T-cell (primary cell): ENCODE measurements around the gene RPUSD3. TPM values are rescaled to one million over a fixed set of nuclear protein-coding genes. Genes with fewer than 3 reads are reported as not detected.
A peak's percentile ranks its signal among the peaks of the same experiment; 100 is the strongest.

Source experiments
- ATAC-seq, 4 experiments: fragments of 200-7000 bp in 3 of 4; fragments of 150-1000 bp in 1 of 4; cut with Tn5 transposase; replicated peaks in 1 of 4; 1 replicate in 3 of 4; 2 replicates in 1 of 4; pipeline ENCODE4 v1.10.0; 2021; ENCODE audit warnings: moderate library complexity in 3 of 4, mild to moderate bottlenecking in 2 of 4, moderate number of reproducible peaks in 1 of 4
- CTCF ChIA-PET, 2 donors: fragments of 300-600 bp; sonication (Branson Sonifier 250); formaldehyde crosslinking; loops; one replicate each; lab custom pipeline; 2022; ENCODE audit warnings: antibody characterized with exemption in 2 of 2; lab: Charles Lee
- POLR2A ChIA-PET, 2 donors: fragments of 300-600 bp; sonication (Branson Sonifier 250); formaldehyde crosslinking; loops; one replicate each; lab custom pipeline; 2022; ENCODE audit warnings: antibody characterized with exemption in 2 of 2; lab: Charles Lee
- DNase-seq, 35 experiments: peaks; one replicate each; pipeline versions ENCODE4 v3.0.0 to v3.0.0-alpha.2; 2013 to 2023
- H3K27ac ChIP-seq: one replicate; pipeline ENCODE4 v1.5.1; 2013; ENCODE audit warnings: low read length
- H3K27me3 ChIP-seq, 2 experiments: replicated peaks in 1 of 2; 1 replicate in 1 of 2; 2 replicates in 1 of 2; pipeline versions ENCODE4 v1.6.1 to v1.7.0; 2013; ENCODE audit warnings: low read length in 1 of 2, mixed read lengths in 1 of 2; ENCODE audit not compliant: control insufficient read depth in 2 of 2, insufficient read depth in 2 of 2; ENCODE audit errors: extremely low read depth in 1 of 2
- H3K36me3 ChIP-seq, 2 donors: 1 replicate in 1 of 2; 2 replicates in 1 of 2; pipeline versions ENCODE4 v1.6.1 to v1.7.0; 2013; ENCODE audit warnings: low read length in 1 of 2; ENCODE audit not compliant: control insufficient read depth in 2 of 2, insufficient read depth in 1 of 2; ENCODE audit errors: extremely low read depth in 1 of 2
- H3K4me1 ChIP-seq, 2 experiments: 1 replicate in 1 of 2; 2 replicates in 1 of 2; pipeline versions ENCODE4 v1.6.1 to v1.7.0; 2013; ENCODE audit warnings: low read length in 2 of 2, mixed read lengths in 1 of 2; ENCODE audit not compliant: insufficient read depth in 2 of 2, control insufficient read depth in 1 of 2; ENCODE audit errors: extremely low read depth in 1 of 2
- H3K4me3 ChIP-seq, 2 donors: 1 replicate in 1 of 2; 2 replicates in 1 of 2; pipeline versions ENCODE4 v1.5.1 to v1.7.0; 2013; ENCODE audit warnings: mild to moderate bottlenecking in 2 of 2, low read length in 1 of 2, moderate library complexity in 1 of 2; ENCODE audit not compliant: control insufficient read depth in 1 of 2; ENCODE audit errors: extremely low read depth in 1 of 2
- H3K9me3 ChIP-seq: 2 replicates; pipeline ENCODE4 v1.7.0; 2013
- H3K27ac Mint-ChIP-seq, 2 donors: one replicate each; pipeline ENCODE4 v1.8.0; 2020 to 2021; ENCODE audit warnings: mild to moderate bottlenecking in 2 of 2, mixed read lengths in 2 of 2
- H3K27me3 Mint-ChIP-seq, 2 donors: one replicate each; pipeline ENCODE4 v1.8.0; 2021 to 2022; ENCODE audit warnings: mixed read lengths in 2 of 2
- H3K36me3 Mint-ChIP-seq: one replicate; pipeline ENCODE4 v1.8.0; 2021; ENCODE audit warnings: mixed read lengths
- H3K4me1 Mint-ChIP-seq, 3 donors: one replicate each; pipeline ENCODE4 v1.8.0; 2020 to 2022; ENCODE audit warnings: mixed read lengths in 3 of 3, mild to moderate bottlenecking in 1 of 3
- H3K4me3 Mint-ChIP-seq, 3 donors: one replicate each; pipeline ENCODE4 v1.8.0; 2020 to 2022; ENCODE audit warnings: mild to moderate bottlenecking in 3 of 3, mixed read lengths in 3 of 3, moderate library complexity in 3 of 3
- H3K9me3 Mint-ChIP-seq, 3 donors: one replicate each; pipeline ENCODE4 v1.8.0; 2020 to 2022; ENCODE audit warnings: mixed read lengths in 3 of 3
- WGBS: methylation state at CpG from one replicate; pipeline ENCODE4 v1.1.5; 2013; ENCODE audit warnings: missing lambda C conversion rate; ENCODE audit not compliant: insufficient coverage; 5-methylcytosine and 5-hydroxymethylcytosine counted together
- total RNA-seq, 35 experiments: library from RNA in 6 of 35; stranded (reverse) in 6 of 35; fragments of 120-200 nt in 1 of 35; gene quantifications; one replicate each; pipeline versions ENCODE4 v1.2.1 to v1.2.4 and lab custom pipeline; 2013 to 2026

The RPUSD3 gene
- total RNA-seq, 5 donors from 2014 or later (not counting 1 experiment from before 2014, with no cell fraction given): 23.6 to 70.5 (median 64.7) TPM

DNA sequence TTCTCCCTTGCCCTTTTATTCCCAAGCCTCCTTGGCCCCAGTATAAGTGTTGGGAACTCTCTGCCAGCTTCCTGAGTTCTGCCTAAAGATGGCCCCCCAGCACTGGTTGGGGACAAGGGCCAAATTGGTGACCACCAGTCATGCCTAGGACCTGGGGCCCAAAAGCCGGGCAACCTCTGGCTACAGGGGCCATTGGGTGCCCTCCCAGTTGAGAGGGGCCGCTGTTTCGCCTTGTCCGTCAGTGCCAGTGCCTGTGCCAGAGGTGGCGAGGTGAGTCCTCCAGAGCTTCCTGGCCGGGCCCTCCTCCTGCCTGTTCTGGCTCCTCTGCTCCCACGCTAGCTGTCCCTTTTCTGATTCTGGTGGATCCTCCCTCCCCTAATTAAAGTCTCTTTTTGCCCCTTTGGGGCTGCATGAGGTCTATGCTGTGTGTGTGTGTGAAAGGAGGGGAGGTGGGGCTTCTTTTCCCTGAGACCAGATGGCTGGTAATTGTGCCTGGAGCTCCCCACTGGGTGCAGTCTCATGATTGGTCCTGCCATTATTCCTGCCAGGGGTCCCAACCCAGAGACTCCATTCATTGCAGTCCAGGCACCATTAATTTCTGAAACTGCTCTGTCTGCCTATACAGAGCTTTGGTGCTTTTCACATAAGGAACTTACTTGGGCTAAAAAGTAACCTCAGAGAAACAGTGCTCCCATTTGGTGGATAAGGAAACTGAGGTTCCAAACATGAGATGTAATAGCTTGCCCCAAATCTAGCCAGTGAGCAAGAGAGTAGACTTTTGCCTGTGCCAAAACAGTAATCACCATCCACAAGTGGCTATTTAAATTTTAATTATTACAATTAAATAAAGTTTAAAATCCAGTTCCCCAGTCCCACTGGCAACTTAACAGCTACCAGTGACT, 36.9 kb downstream of the RPUSD3 start:
- Histone ChIP-seq H3K4me1 (peaks cover 3 to 30% of the 10 kb centered on the region in 2 experiments), H3K27me3 (no peaks in the 10 kb centered on the region), H3K36me3 (peaks cover 0 to 47% of the 10 kb centered on the region in 2 donors), H3K9me3 (no peaks in the 10 kb centered on the region), H3K4me3 (no peak overlapping the region), H3K27ac (peak overlapping the region; percentile 87)
- 100% methylated on average over 6 of the region's 7 CpGs for WGBS
- H3K4me1 Mint-ChIP-seq: peaks cover 46 to 62% (median 54%) of the 10 kb centered on the region in 3 donors
- DNase-seq (no peak), ATAC-seq (no peak)
- no peak overlapping the region for H3K4me3 Mint-ChIP-seq
- no peaks in the 10 kb centered on the region for H3K9me3 Mint-ChIP-seq
- H3K27ac Mint-ChIP-seq: peak overlapping the region in 1 of 2 donors; percentile 100
- POLR2A ChIA-PET: interaction anchor here in 1 of 2 donors (0.6 kb wide), 1 partner anchor 262 kb away, joined by 3 read pairs; no protein-coding TSS in a partner anchor
- no peaks in the 10 kb centered on the region for H3K27me3 Mint-ChIP-seq
- peaks cover 32% of the 10 kb centered on the region for H3K36me3 Mint-ChIP-seq
- CTCF ChIA-PET: interaction anchor here in 1 of 2 donors (0.5 to 1.8 kb wide), 4 partner anchors 25 to 126 kb away, joined by 3 to 5 read pairs (median 4); partner anchors contain the start of gene CRELD1

DNA sequence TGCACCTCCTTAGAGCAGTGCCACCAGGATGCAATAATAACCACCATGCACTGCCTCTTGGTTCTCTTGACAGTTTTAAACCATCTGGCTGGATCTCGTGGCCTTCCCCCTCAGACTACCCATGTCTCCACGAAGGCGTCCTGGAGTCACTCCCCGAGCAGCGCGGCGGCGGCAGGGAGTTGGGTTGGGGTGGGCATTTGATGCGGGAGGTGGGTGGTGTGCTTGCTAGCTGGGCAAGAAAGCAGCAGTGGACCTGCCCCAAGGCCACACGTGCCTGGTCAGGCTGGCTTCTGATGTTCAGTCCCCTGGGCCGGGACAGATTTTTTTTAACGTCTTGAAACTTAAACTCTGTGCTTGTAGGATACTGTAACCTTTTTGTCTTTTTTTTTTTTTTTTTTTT, 37.7 kb downstream of the RPUSD3 start:
- H3K27me3 Mint-ChIP-seq: no peaks in the 10 kb centered on the region
- POLR2A ChIA-PET: interaction anchor here in 1 of 2 donors (0.6 kb wide), 1 partner anchor 263 kb away, joined by 3 read pairs; no protein-coding TSS in a partner anchor
- no peaks in the 10 kb centered on the region for H3K9me3 Mint-ChIP-seq
- Histone ChIP-seq H3K4me1 (peaks cover 3 to 30% of the 10 kb centered on the region in 2 experiments), H3K4me3 (no peak overlapping the region), H3K9me3 (no peaks in the 10 kb centered on the region), H3K27me3 (no peaks in the 10 kb centered on the region), H3K36me3 (peaks cover 0 to 54% of the 10 kb centered on the region in 2 donors), H3K27ac (no peak overlapping the region)
- H3K4me1 Mint-ChIP-seq: peaks cover 42 to 54% (median 47%) of the 10 kb centered on the region in 3 donors
- H3K27ac Mint-ChIP-seq: no peak overlapping the region
- H3K36me3 Mint-ChIP-seq: peaks cover 32% of the 10 kb centered on the region
- 92% methylated on average over 2 of the region's 12 CpGs for WGBS
- DNase-seq (no peak), ATAC-seq (no peak)
- no peak overlapping the region for H3K4me3 Mint-ChIP-seq
- CTCF ChIA-PET: no interaction called here

DNA sequence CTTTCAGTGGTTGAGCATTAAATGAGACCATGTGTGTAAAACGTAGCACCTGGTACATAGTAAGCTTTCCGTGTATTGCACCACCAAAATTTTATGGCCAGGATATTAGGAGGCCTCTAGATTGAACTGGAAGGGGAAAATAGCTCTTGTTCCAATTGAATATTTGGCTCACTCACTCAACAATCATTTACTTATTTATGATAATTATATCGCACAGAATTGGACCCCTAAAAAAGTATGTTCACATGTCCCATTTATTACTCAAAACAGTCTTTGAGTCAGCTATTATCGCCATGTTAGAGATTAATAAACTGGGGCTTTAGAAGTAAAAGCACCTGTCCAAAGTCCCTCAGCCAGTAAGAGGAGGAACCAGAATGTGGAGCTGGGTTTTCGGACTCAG, 38.8 kb downstream of the RPUSD3 start:
- H3K4me1 Mint-ChIP-seq: peaks cover 35 to 45% (median 38%) of the 10 kb centered on the region in 3 donors
- H3K4me3 Mint-ChIP-seq: no peak overlapping the region
- H3K4me1 ChIP-seq: peaks cover 3 to 22% of the 10 kb centered on the region in 2 experiments
- 100% methylated on average over 1 of the region's 5 CpGs for WGBS
- peaks cover 34% of the 10 kb centered on the region for H3K36me3 Mint-ChIP-seq
- no peak overlapping the region for H3K4me3 ChIP-seq
- ATAC-seq (no peak), DNase-seq (no peak)
- H3K27me3 Mint-ChIP-seq: no peaks in the 10 kb centered on the region
- H3K9me3 Mint-ChIP-seq: no peaks in the 10 kb centered on the region
- CTCF ChIA-PET: interaction anchor here in 1 of 2 donors (1.0 kb wide), 1 partner anchor 127 kb away, joined by 3 read pairs; no protein-coding TSS in a partner anchor
- POLR2A ChIA-PET: interaction anchor here in 1 of 2 donors (0.6 kb wide), 1 partner anchor 398 kb away, joined by 3 read pairs; no protein-coding TSS in a partner anchor
- H3K27ac ChIP-seq: no peak overlapping the region
- H3K27ac Mint-ChIP-seq: no peak overlapping the region
- no peaks in the 10 kb centered on the region for H3K9me3 ChIP-seq
- peaks cover 0 to 66% of the 10 kb centered on the region in 2 donors for H3K36me3 ChIP-seq
- no peaks in the 10 kb centered on the region for H3K27me3 ChIP-seq

DNA sequence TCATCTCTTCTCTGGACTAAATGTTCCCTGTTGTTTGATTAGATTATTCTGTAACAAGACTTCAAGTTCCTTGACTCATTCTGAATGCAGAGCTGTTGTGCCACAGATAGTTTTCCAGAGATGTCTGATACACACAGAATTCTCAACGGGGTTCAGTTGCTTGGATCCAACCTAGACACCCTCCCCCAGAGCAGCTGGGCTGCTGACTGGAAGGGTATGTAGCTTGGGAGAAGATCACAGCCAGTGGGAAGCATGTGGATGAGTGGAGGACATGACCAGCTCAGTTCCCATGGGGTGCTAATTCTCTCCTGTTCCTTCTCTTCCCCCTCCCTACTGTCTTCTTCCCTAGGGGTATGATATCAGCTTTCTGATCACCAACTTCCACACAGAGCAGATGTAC, 40.3 kb downstream of the RPUSD3 start:
- H3K36me3 Mint-ChIP-seq: peaks cover 41% of the 10 kb centered on the region
- Histone ChIP-seq H3K4me1 (peaks cover 0 to 10% of the 10 kb centered on the region in 2 experiments), H3K27me3 (no peaks in the 10 kb centered on the region), H3K9me3 (no peaks in the 10 kb centered on the region), H3K27ac (no peak overlapping the region), H3K36me3 (peaks cover 0 to 80% of the 10 kb centered on the region in 2 donors), H3K4me3 (no peak overlapping the region)
- DNase-seq: no peak
- ChIA-PET POLR2A (interaction anchor here (0.6 to 1.0 kb wide), 2 partner anchors 10 to 162 kb away, joined by 3 to 4 read pairs; partner anchors contain the start of gene ARPC4 (in 1 of the 2)), CTCF (interaction anchor here (0.6 kb wide), 3 partner anchors 14 to 519 kb away, joined by 3 to 7 read pairs (median 3); no protein-coding TSS in a partner anchor)
- H3K4me3 Mint-ChIP-seq: no peak overlapping the region
- peaks cover 27 to 33% (median 29%) of the 10 kb centered on the region in 3 donors for H3K4me1 Mint-ChIP-seq
- no CpG with 5 or more reads among the region's 1 CpG for WGBS
- no peaks in the 10 kb centered on the region for H3K9me3 Mint-ChIP-seq
- no peaks in the 10 kb centered on the region for H3K27me3 Mint-ChIP-seq
- ATAC-seq: no peak
- H3K27ac Mint-ChIP-seq: peak overlapping the region; percentile 8 to 40

DNA sequence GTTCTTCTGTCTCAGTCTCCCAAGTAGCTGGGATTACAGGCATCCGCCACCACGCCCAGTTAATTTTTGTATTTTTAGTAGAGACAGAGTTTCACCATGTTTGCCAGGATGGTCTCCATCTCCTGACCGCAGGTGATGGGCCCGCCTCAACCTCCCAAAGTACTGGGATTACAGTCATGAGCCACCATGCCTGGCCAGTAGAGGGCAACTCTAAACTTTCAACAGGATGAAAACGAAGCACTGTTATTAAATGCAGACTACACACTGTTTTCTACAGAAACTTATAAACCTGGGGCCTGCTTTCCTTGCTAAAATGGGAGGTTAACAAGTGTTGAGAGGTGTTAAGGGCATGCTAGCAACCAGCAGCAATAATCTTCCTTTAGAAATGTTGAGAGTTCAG, 43.3 kb downstream of the RPUSD3 start:
- no peak overlapping the region for H3K27ac ChIP-seq
- H3K36me3 Mint-ChIP-seq: peaks cover 46% of the 10 kb centered on the region
- peaks cover 6 to 89% of the 10 kb centered on the region in 2 donors for H3K36me3 ChIP-seq
- WGBS: no CpG with 5 or more reads among the region's 5 CpGs
- no peak for DNase-seq
- peaks cover 34 to 46% (median 38%) of the 10 kb centered on the region in 3 donors for H3K4me1 Mint-ChIP-seq
- no peaks in the 10 kb centered on the region for H3K9me3 ChIP-seq
- H3K9me3 Mint-ChIP-seq: no peaks in the 10 kb centered on the region
- ChIA-PET POLR2A (no interaction called here), CTCF (interaction anchor here in 1 of 2 donors (0.6 to 0.7 kb wide), 2 partner anchors 8 to 88 kb away, joined by 3 to 4 read pairs; partner anchors contain the start of gene ARPC4)
- H3K27me3 Mint-ChIP-seq: no peaks in the 10 kb centered on the region
- peaks cover 0 to 15% of the 10 kb centered on the region in 2 experiments for H3K4me1 ChIP-seq
- H3K27ac Mint-ChIP-seq: no peak overlapping the region
- no peak overlapping the region for H3K4me3 Mint-ChIP-seq
- H3K4me3 ChIP-seq: no peak overlapping the region
- no peaks in the 10 kb centered on the region for H3K27me3 ChIP-seq
- no peak for ATAC-seq
